Measurements from ENCODE around the gene NBEA. TPM values are rescaled to one million over a fixed set of nuclear protein-coding genes. Genes with fewer than 3 reads are reported as not detected.

Gene NBEA
- total RNA-seq, 3 donors from 2014 or later: 0.19 to 0.58 (median 0.43) TPM

GRCh38 chr13:35524171-35524570 lies 582.1 kb downstream of the NBEA start:
- H3K4me1 Mint-ChIP-seq (ENCODE audit: low read depth): no peaks in the 10 kb centered on the region
- no peaks in the 10 kb centered on the region for H3K27me3 Mint-ChIP-seq (ENCODE audit: low read depth)
- peaks cover 5% of the 10 kb centered on the region for H3K9me3 Mint-ChIP-seq
- no peak for ATAC-seq
- H3K4me3 Mint-ChIP-seq: no peak overlapping the region
- H3K36me3 Mint-ChIP-seq (ENCODE audit: insufficient read depth): no peaks in the 10 kb centered on the region
- DNase-seq: no peak

- Mint-ChIP-seq H3K36me3 (ENCODE audit: insufficient read depth) (no peaks in the 10 kb centered on the region), H3K9me3 (peaks cover 3% of the 10 kb centered on the region), H3K4me1 (ENCODE audit: low read depth) (no peaks in the 10 kb centered on the region), H3K27me3 (ENCODE audit: low read depth) (no peaks in the 10 kb centered on the region), H3K4me3 (no peak overlapping the region)
- ATAC-seq (no peak), DNase-seq (no peak)
Observed at GRCh38 chr13:35526577-35526976, 584.5 kb downstream of the NBEA start.

- no peak overlapping the region for H3K4me3 Mint-ChIP-seq
- H3K4me1 Mint-ChIP-seq (ENCODE audit: low read depth): no peaks in the 10 kb centered on the region
- no peak for DNase-seq
- H3K9me3 Mint-ChIP-seq: no peaks in the 10 kb centered on the region
- no peak for ATAC-seq
- H3K36me3 Mint-ChIP-seq (ENCODE audit: insufficient read depth): no peaks in the 10 kb centered on the region
- H3K27me3 Mint-ChIP-seq (ENCODE audit: low read depth): no peaks in the 10 kb centered on the region
Observed at GRCh38 chr13:35527451-35527850, 585.4 kb downstream of the NBEA start.

- Mint-ChIP-seq H3K36me3 (ENCODE audit: insufficient read depth) (no peaks in the 10 kb centered on the region), H3K4me1 (ENCODE audit: low read depth) (no peaks in the 10 kb centered on the region), H3K9me3 (no peaks in the 10 kb centered on the region), H3K27me3 (ENCODE audit: low read depth) (no peaks in the 10 kb centered on the region), H3K4me3 (no peak overlapping the region)
- DNase-seq (no peak), ATAC-seq (no peak)
Observed at GRCh38 chr13:35530147-35530546, 588.1 kb downstream of the NBEA start.

- no peaks in the 10 kb centered on the region for H3K36me3 Mint-ChIP-seq (ENCODE audit: insufficient read depth)
- no peak overlapping the region for H3K4me3 Mint-ChIP-seq
- H3K4me1 Mint-ChIP-seq (ENCODE audit: low read depth): no peaks in the 10 kb centered on the region
- H3K27me3 Mint-ChIP-seq (ENCODE audit: low read depth): no peaks in the 10 kb centered on the region
- DNase-seq (no peak), ATAC-seq (no peak)
- no peaks in the 10 kb centered on the region for H3K9me3 Mint-ChIP-seq
Observed at GRCh38 chr13:35530581-35530980, 588.5 kb downstream of the NBEA start.

GRCh38 chr13:35531526-35531925 lies 589.5 kb downstream of the NBEA start:
- DNase-seq: no peak
- Mint-ChIP-seq H3K4me1 (ENCODE audit: low read depth) (no peaks in the 10 kb centered on the region), H3K9me3 (no peaks in the 10 kb centered on the region), H3K27me3 (ENCODE audit: low read depth) (no peaks in the 10 kb centered on the region), H3K36me3 (ENCODE audit: insufficient read depth) (no peaks in the 10 kb centered on the region), H3K4me3 (no peak overlapping the region)
- no peak for ATAC-seq

GRCh38 chr13:35534343-35534742 lies 592.3 kb downstream of the NBEA start:
- Mint-ChIP-seq H3K4me3 (no peak overlapping the region), H3K4me1 (ENCODE audit: low read depth) (no peaks in the 10 kb centered on the region), H3K36me3 (ENCODE audit: insufficient read depth) (no peaks in the 10 kb centered on the region), H3K9me3 (no peaks in the 10 kb centered on the region), H3K27me3 (ENCODE audit: low read depth) (no peaks in the 10 kb centered on the region)
- no peak for ATAC-seq
- no peak for DNase-seq

GRCh38 chr13:35548790-35549189 lies 606.7 kb downstream of the NBEA start:
- no peaks in the 10 kb centered on the region for H3K4me1 Mint-ChIP-seq (ENCODE audit: low read depth)
- H3K36me3 Mint-ChIP-seq (ENCODE audit: insufficient read depth): no peaks in the 10 kb centered on the region
- H3K27me3 Mint-ChIP-seq (ENCODE audit: low read depth): no peaks in the 10 kb centered on the region
- no peak for DNase-seq
- no peak overlapping the region for H3K4me3 Mint-ChIP-seq
- no peak for ATAC-seq
- H3K9me3 Mint-ChIP-seq: no peaks in the 10 kb centered on the region

GRCh38 chr13:35549481-35549880 lies 607.4 kb downstream of the NBEA start:
- ATAC-seq (no peak), DNase-seq (no peak)
- no peak overlapping the region for H3K4me3 Mint-ChIP-seq
- no peaks in the 10 kb centered on the region for H3K4me1 Mint-ChIP-seq (ENCODE audit: low read depth)
- H3K36me3 Mint-ChIP-seq (ENCODE audit: insufficient read depth): no peaks in the 10 kb centered on the region
- H3K27me3 Mint-ChIP-seq (ENCODE audit: low read depth): no peaks in the 10 kb centered on the region
- H3K9me3 Mint-ChIP-seq: no peaks in the 10 kb centered on the region

GRCh38 chr13:35552172-35552844 lies 610.2 kb downstream of the NBEA start:
- no peaks in the 10 kb centered on the region for H3K9me3 Mint-ChIP-seq
- no peaks in the 10 kb centered on the region for H3K4me1 Mint-ChIP-seq (ENCODE audit: low read depth)
- ATAC-seq (no peak), DNase-seq (no peak)
- no peaks in the 10 kb centered on the region for H3K36me3 Mint-ChIP-seq (ENCODE audit: insufficient read depth)
- H3K4me3 Mint-ChIP-seq: no peak overlapping the region
- H3K27me3 Mint-ChIP-seq (ENCODE audit: low read depth): no peaks in the 10 kb centered on the region

- ATAC-seq (no peak), DNase-seq (no peak)
- H3K9me3 Mint-ChIP-seq: no peaks in the 10 kb centered on the region
- no peaks in the 10 kb centered on the region for H3K4me1 Mint-ChIP-seq (ENCODE audit: low read depth)
- no peaks in the 10 kb centered on the region for H3K36me3 Mint-ChIP-seq (ENCODE audit: insufficient read depth)
- H3K27me3 Mint-ChIP-seq (ENCODE audit: low read depth): no peaks in the 10 kb centered on the region
- no peak overlapping the region for H3K4me3 Mint-ChIP-seq
Observed at GRCh38 chr13:35554972-35555623, 613.0 kb downstream of the NBEA start.

GRCh38 chr13:35557475-35557874 lies 615.4 kb downstream of the NBEA start:
- Mint-ChIP-seq H3K9me3 (no peaks in the 10 kb centered on the region), H3K27me3 (ENCODE audit: low read depth) (no peaks in the 10 kb centered on the region), H3K4me1 (ENCODE audit: low read depth) (no peaks in the 10 kb centered on the region), H3K36me3 (ENCODE audit: insufficient read depth) (no peaks in the 10 kb centered on the region), H3K4me3 (no peak overlapping the region)
- no peak for ATAC-seq
- DNase-seq: no peak

GRCh38 chr13:35561540-35561939 lies 619.5 kb downstream of the NBEA start:
- H3K9me3 Mint-ChIP-seq: no peaks in the 10 kb centered on the region
- H3K4me1 Mint-ChIP-seq (ENCODE audit: low read depth): no peaks in the 10 kb centered on the region
- no peaks in the 10 kb centered on the region for H3K27me3 Mint-ChIP-seq (ENCODE audit: low read depth)
- no peak for ATAC-seq
- H3K4me3 Mint-ChIP-seq: no peak overlapping the region
- no peaks in the 10 kb centered on the region for H3K36me3 Mint-ChIP-seq (ENCODE audit: insufficient read depth)
- no peak for DNase-seq

- H3K4me3 Mint-ChIP-seq: no peak overlapping the region
- no peaks in the 10 kb centered on the region for H3K36me3 Mint-ChIP-seq (ENCODE audit: insufficient read depth)
- no peaks in the 10 kb centered on the region for H3K9me3 Mint-ChIP-seq
- no peaks in the 10 kb centered on the region for H3K4me1 Mint-ChIP-seq (ENCODE audit: low read depth)
- ATAC-seq (no peak), DNase-seq (no peak)
- H3K27me3 Mint-ChIP-seq (ENCODE audit: low read depth): no peaks in the 10 kb centered on the region
Observed at GRCh38 chr13:35565273-35565672, 623.2 kb downstream of the NBEA start.

- Mint-ChIP-seq H3K36me3 (ENCODE audit: insufficient read depth) (no peaks in the 10 kb centered on the region), H3K4me3 (no peak overlapping the region), H3K9me3 (no peaks in the 10 kb centered on the region), H3K4me1 (ENCODE audit: low read depth) (no peaks in the 10 kb centered on the region), H3K27me3 (ENCODE audit: low read depth) (no peaks in the 10 kb centered on the region)
- ATAC-seq: no peak
- no peak for DNase-seq
Observed at GRCh38 chr13:35566340-35566739, 624.3 kb downstream of the NBEA start.

Data from activated T-cell treated with anti-CD3 and anti-CD28 coated beads, Interleukin-2, amount 50 U/mL, for 4 hours (primary cell).